ENCODE data around the gene OR2D3. TPM values are rescaled to one million over a fixed set of nuclear protein-coding genes. Genes with fewer than 3 reads are reported as not detected.
"Not testable (repeated sequence)": the region's sequence is repeated elsewhere in the genome, so short reads cannot be mapped to it uniquely, and the experiment has no call there.

The OR2D3 gene
- total RNA-seq, result not detected

GRCh38 chr11:6920702-6921101, at the start of gene OR2D3:
Gene OR2D3, plus strand, starts transcription at chr11:6921002. Its CDS starts 0 bp downstream, at chr11:6921002.
- no peak for DNase-seq

- no peak for DNase-seq
Measured at GRCh38 chr11:6871278-6871677, 49.5 kb upstream of the OR2D3 start.

- DNase-seq, result no peak
Measured at GRCh38 chr11:6875761-6876160, 45.0 kb upstream of the OR2D3 start.

- DNase-seq, result no peak
Measured at GRCh38 chr11:6876325-6876724, 44.5 kb upstream of the OR2D3 start, which contains the start of gene OR10A4. Gene OR10A4, plus strand, starts transcription at chr11:6876625. Its CDS starts 23 bp downstream, at chr11:6876648.

GRCh38 chr11:6876914-6877313, 43.9 kb upstream of the OR2D3 start:
- no peak for DNase-seq

- no peak for DNase-seq
Measured at GRCh38 chr11:6882751-6883150, 38.1 kb upstream of the OR2D3 start.

- not testable (repeated sequence) for DNase-seq
Measured at GRCh38 chr11:6887711-6888110, 33.1 kb upstream of the OR2D3 start.

- DNase-seq, result no peak
Measured at GRCh38 chr11:6888830-6889229, 32.0 kb upstream of the OR2D3 start.

- no peak for DNase-seq
Measured at GRCh38 chr11:6889835-6890234, 31.0 kb upstream of the OR2D3 start.

GRCh38 chr11:6892400-6892799, 28.4 kb upstream of the OR2D3 start, which contains the start of gene OR2D2:
Gene OR2D2, minus strand, starts transcription at chr11:6892500. Its CDS starts 0 bp downstream, at chr11:6892500.
- no peak for DNase-seq

GRCh38 chr11:6894097-6894496, 26.7 kb upstream of the OR2D3 start:
- no peak for DNase-seq

GRCh38 chr11:6895010-6895409, 25.8 kb upstream of the OR2D3 start:
- no peak for DNase-seq

GRCh38 chr11:6898911-6899310, 21.9 kb upstream of the OR2D3 start:
- DNase-seq, result no peak

GRCh38 chr11:6900327-6900999, 20.3 kb upstream of the OR2D3 start:
- no peak for DNase-seq

GRCh38 chr11:6904804-6905203, 16.0 kb upstream of the OR2D3 start:
- not testable (repeated sequence) for DNase-seq

- DNase-seq, result no peak
Measured at GRCh38 chr11:6911378-6911777, 9.4 kb upstream of the OR2D3 start.

- DNase-seq, result no peak
Measured at GRCh38 chr11:6911948-6912347, 8.9 kb upstream of the OR2D3 start.

- no peak for DNase-seq
Measured at GRCh38 chr11:6919698-6920097, 1.1 kb upstream of the OR2D3 start.

GRCh38 chr11:6925007-6925577, 4.3 kb downstream of the OR2D3 start:
- no peak for DNase-seq

GRCh38 chr11:6925636-6926207, 4.9 kb downstream of the OR2D3 start:
- DNase-seq, result no peak

- no peak for DNase-seq
Measured at GRCh38 chr11:6926208-6927029, 5.6 kb downstream of the OR2D3 start, which contains the start of gene ZNF215. Gene ZNF215, plus strand, starts transcription at chr11:6926426. Its CDS starts 5,847 bp downstream, at chr11:6932273.

- DNase-seq, result no peak
Measured at GRCh38 chr11:6927030-6927617, 6.3 kb downstream of the OR2D3 start.

- DNase-seq, result no peak
Measured at GRCh38 chr11:6928916-6929315, 8.1 kb downstream of the OR2D3 start.
